GM15510 (cell line): Measurements from ENCODE around the gene ONECUT1.

Source experiments
- POLR2A ChIP-seq: IDR thresholded peaks from 3 replicates; pipeline ENCODE4 v1.6.1; 2011; ENCODE audit warnings: borderline replicate concordance; ENCODE audit not compliant: insufficient read length; ENCODE audit errors: extremely low read depth

Gene ONECUT1

GRCh38 chr15:52798529-52799101 is 8.5 kb upstream of the ONECUT1 start:
- no peak for TF ChIP-seq POLR2A

GRCh38 chr15:52797625-52798501 is 7.7 kb upstream of the ONECUT1 start:
- TF ChIP-seq POLR2A, result no peak

GRCh38 chr15:52796753-52797520 is 6.8 kb upstream of the ONECUT1 start:
- TF ChIP-seq POLR2A, result no peak

GRCh38 chr15:52796228-52796521 is 6.0 kb upstream of the ONECUT1 start:
- TF ChIP-seq POLR2A, result no peak

GRCh38 chr15:52795464-52796227 is 5.5 kb upstream of the ONECUT1 start:
- no peak for TF ChIP-seq POLR2A

GRCh38 chr15:52794665-52795463 is 4.7 kb upstream of the ONECUT1 start:
- TF ChIP-seq POLR2A, result no peak

GRCh38 chr15:52791776-52792175 is 1.6 kb upstream of the ONECUT1 start:
- no peak for TF ChIP-seq POLR2A

GRCh38 chr15:52790941-52791751 is 1.0 kb upstream of the ONECUT1 start:
- no peak for TF ChIP-seq POLR2A

- no peak for TF ChIP-seq POLR2A
Measured at GRCh38 chr15:52789601-52790168, 451 bp downstream of the ONECUT1 start.

- TF ChIP-seq POLR2A, result no peak
Measured at GRCh38 chr15:52789008-52789600, 1.0 kb downstream of the ONECUT1 start.

- TF ChIP-seq POLR2A, result no peak
Measured at GRCh38 chr15:52788099-52788986, 1.8 kb downstream of the ONECUT1 start.
